Measurements from ENCODE around the gene DYSF.

DYSF gene

DNA sequence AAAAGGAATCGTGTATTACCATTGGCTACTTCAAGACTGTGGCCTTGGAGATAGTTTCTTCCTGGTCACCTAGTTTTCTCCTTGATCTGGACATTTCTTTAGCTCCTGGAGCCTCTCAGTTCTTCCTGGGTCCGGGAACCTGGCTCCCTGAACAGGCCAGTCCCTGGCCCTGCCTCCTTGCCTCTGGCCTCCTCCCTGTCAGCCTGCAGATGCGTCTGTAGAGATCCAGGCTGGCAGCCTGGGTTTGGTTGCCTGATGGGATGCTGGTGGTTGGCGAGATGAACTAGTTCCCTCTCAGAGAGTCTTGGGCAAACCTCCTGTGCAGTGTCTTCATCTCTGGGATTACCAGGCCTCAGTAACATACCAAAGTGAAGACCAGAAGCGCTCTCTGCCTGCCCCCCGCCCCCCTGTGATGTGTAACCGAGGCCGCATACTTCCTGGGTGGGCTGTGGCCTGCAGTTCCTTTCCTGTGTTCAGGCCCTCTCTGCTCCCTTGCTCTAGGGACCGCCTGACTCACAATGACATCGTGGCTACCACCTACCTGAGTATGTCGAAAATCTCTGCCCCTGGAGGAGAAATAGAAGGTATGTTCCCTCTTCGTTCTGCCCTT lies 85.4 kb downstream of the DYSF start:
- CTCF ChIA-PET: interaction anchor here (0.6 to 2.2 kb wide), 4 partner anchors 8 to 611 kb away, joined by 3 to 6 read pairs (median 4); no protein-coding TSS in a partner anchor
- WGBS (ENCODE audit: insufficient coverage): 85% methylated on average over 12 of the region's 12 CpGs
- no peak for DNase-seq
- Histone ChIP-seq H3K4me1 (ENCODE audit: control extremely low read depth in 1 of 4, control insufficient read depth in 4 of 4, insufficient read depth in 4 of 4, low read length in 3 of 4) (no peaks in the 10 kb centered on the region), H3K36me3 (ENCODE audit: control insufficient read depth in 4 of 4, insufficient read depth in 4 of 4, low read length in 3 of 4) (no peaks in the 10 kb centered on the region), H3K9me3 (ENCODE audit: control extremely low read depth in 1 of 5, control insufficient read depth in 4 of 5, insufficient read depth in 2 of 5, low read depth in 1 of 5, low read length in 4 of 5) (no peaks in the 10 kb centered on the region), H3K4me3 (ENCODE audit: control insufficient read depth in 1 of 7, extremely low read depth in 1 of 7, insufficient read depth in 4 of 7, low read depth in 2 of 7, low read length in 6 of 7) (no peak overlapping the region), H3K27me3 (replicated peaks in 2 of 5; ENCODE audit: control insufficient read depth in 4 of 5, insufficient read depth in 5 of 5, low read length in 4 of 5) (no peaks in the 10 kb centered on the region), H3K27ac (ENCODE audit: insufficient read depth in 1 of 2, low read depth in 1 of 2, low read length in 2 of 2, poor library complexity in 1 of 2, severe bottlenecking in 2 of 2) (no peak overlapping the region)
- POLR2A ChIA-PET: no interaction called here

GRCh38 chr2:71540818-71541217 lies 87.5 kb downstream of the DYSF start:
- POLR2A ChIA-PET: no interaction called here
- H3K36me3 ChIP-seq (ENCODE audit: control insufficient read depth in 4 of 4, insufficient read depth in 4 of 4, low read length in 3 of 4): no peaks in the 10 kb centered on the region
- WGBS (ENCODE audit: insufficient coverage): no CpG with 5 or more reads among the region's 1 CpG
- DNase-seq: no peak
- H3K4me3 ChIP-seq (ENCODE audit: control insufficient read depth in 1 of 7, extremely low read depth in 1 of 7, insufficient read depth in 4 of 7, low read depth in 2 of 7, low read length in 6 of 7): no peak overlapping the region
- H3K4me1 ChIP-seq (ENCODE audit: control extremely low read depth in 1 of 4, control insufficient read depth in 4 of 4, insufficient read depth in 4 of 4, low read length in 3 of 4): peaks cover 0 to 5% (median 4%) of the 10 kb centered on the region in 4 experiments
- no peak overlapping the region for H3K27ac ChIP-seq (ENCODE audit: insufficient read depth in 1 of 2, low read depth in 1 of 2, low read length in 2 of 2, poor library complexity in 1 of 2, severe bottlenecking in 2 of 2)
- CTCF ChIA-PET: interaction anchor here (1.2 kb wide), 1 partner anchor 15 kb away, joined by 4 read pairs; no protein-coding TSS in a partner anchor
- no peaks in the 10 kb centered on the region for H3K9me3 ChIP-seq (ENCODE audit: control extremely low read depth in 1 of 5, control insufficient read depth in 4 of 5, insufficient read depth in 2 of 5, low read depth in 1 of 5, low read length in 4 of 5)
- H3K27me3 ChIP-seq (replicated peaks in 2 of 5; ENCODE audit: control insufficient read depth in 4 of 5, insufficient read depth in 5 of 5, low read length in 4 of 5): peaks cover 0 to 1% (median 0%) of the 10 kb centered on the region in 5 experiments

GRCh38 chr2:71544919-71545571 lies 91.7 kb downstream of the DYSF start:
- POLR2A ChIA-PET: no interaction called here

DNA sequence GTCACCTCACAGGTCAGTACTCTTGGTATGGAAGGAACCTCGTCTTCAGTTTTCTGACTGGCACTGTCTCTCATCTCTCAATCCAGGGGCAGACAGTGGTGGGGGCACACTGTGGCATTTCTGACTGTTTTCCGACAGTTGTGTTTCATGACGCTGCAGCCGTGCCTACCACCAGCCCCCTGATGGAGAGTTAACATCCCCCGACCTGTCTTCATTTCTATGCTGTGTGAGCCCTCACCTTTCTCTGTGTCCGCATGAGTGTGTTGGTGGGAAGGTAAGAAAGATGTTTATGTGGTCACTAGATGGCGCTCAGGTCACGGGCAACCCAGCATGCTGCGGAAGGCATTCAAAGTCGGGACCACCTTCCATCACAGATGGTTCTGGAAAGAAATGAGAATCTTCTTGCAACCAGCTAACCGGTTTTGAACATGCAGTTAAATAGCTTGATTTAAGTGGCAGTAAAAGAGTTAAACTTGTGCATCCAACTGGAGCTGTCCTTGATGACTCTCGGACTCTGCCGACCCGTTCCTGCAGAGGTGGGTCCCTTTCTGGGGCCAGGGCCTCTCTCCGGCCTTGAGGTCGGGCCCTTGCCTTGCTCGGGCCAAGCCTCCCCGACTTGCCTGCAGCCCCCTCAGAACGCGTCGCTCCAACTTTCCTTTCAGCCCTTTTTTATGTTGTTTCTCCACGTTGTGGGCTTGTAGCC lies 92.4 kb downstream of the DYSF start:
- Histone ChIP-seq H3K27ac (ENCODE audit: insufficient read depth in 1 of 2, low read depth in 1 of 2, low read length in 2 of 2, poor library complexity in 1 of 2, severe bottlenecking in 2 of 2) (no peak overlapping the region), H3K4me3 (ENCODE audit: control insufficient read depth in 1 of 7, extremely low read depth in 1 of 7, insufficient read depth in 4 of 7, low read depth in 2 of 7, low read length in 6 of 7) (peak overlapping the region in 4 of 7 experiments; percentile 4 to 71 (median 53)), H3K36me3 (ENCODE audit: control insufficient read depth in 4 of 4, insufficient read depth in 4 of 4, low read length in 3 of 4) (no peaks in the 10 kb centered on the region), H3K4me1 (ENCODE audit: control extremely low read depth in 1 of 4, control insufficient read depth in 4 of 4, insufficient read depth in 4 of 4, low read length in 3 of 4) (peaks cover 0 to 5% (median 4%) of the 10 kb centered on the region in 4 experiments), H3K27me3 (replicated peaks in 2 of 5; ENCODE audit: control insufficient read depth in 4 of 5, insufficient read depth in 5 of 5, low read length in 4 of 5) (peaks cover 0 to 9% (median 0%) of the 10 kb centered on the region in 5 experiments), H3K9me3 (ENCODE audit: control extremely low read depth in 1 of 5, control insufficient read depth in 4 of 5, insufficient read depth in 2 of 5, low read depth in 1 of 5, low read length in 4 of 5) (no peaks in the 10 kb centered on the region)
- CTCF ChIA-PET: interaction anchor here (0.9 to 5.1 kb wide), 14 partner anchors 9 to 1060 kb away, joined by 3 to 52 read pairs (median 4); no protein-coding TSS in a partner anchor
- DNase-seq: peak; percentile 74 to 85 (median 79)
- WGBS (ENCODE audit: insufficient coverage): 56% methylated on average over 16 of the region's 22 CpGs
- POLR2A ChIA-PET: no interaction called here

More at GRCh38 chr2:71544919-71545571, 91.7 kb downstream of the DYSF start:
- CTCF ChIA-PET: interaction anchor here (0.7 to 5.1 kb wide), 16 partner anchors 9 to 1034 kb away, joined by 3 to 52 read pairs (median 4); no protein-coding TSS in a partner anchor
- WGBS (ENCODE audit: insufficient coverage): 51% methylated on average over 6 of the region's 9 CpGs
- Histone ChIP-seq H3K27ac (ENCODE audit: insufficient read depth in 1 of 2, low read depth in 1 of 2, low read length in 2 of 2, poor library complexity in 1 of 2, severe bottlenecking in 2 of 2) (no peak overlapping the region), H3K36me3 (ENCODE audit: control insufficient read depth in 4 of 4, insufficient read depth in 4 of 4, low read length in 3 of 4) (no peaks in the 10 kb centered on the region), H3K9me3 (ENCODE audit: control extremely low read depth in 1 of 5, control insufficient read depth in 4 of 5, insufficient read depth in 2 of 5, low read depth in 1 of 5, low read length in 4 of 5) (no peaks in the 10 kb centered on the region), H3K4me3 (ENCODE audit: control insufficient read depth in 1 of 7, extremely low read depth in 1 of 7, insufficient read depth in 4 of 7, low read depth in 2 of 7, low read length in 6 of 7) (peak overlapping the region in 4 of 7 experiments; percentile 4 to 71 (median 53)), H3K27me3 (replicated peaks in 2 of 5; ENCODE audit: control insufficient read depth in 4 of 5, insufficient read depth in 5 of 5, low read length in 4 of 5) (peaks cover 0 to 9% (median 0%) of the 10 kb centered on the region in 5 experiments), H3K4me1 (ENCODE audit: control extremely low read depth in 1 of 4, control insufficient read depth in 4 of 4, insufficient read depth in 4 of 4, low read length in 3 of 4) (peaks cover 0 to 5% (median 4%) of the 10 kb centered on the region in 4 experiments)
- no peak for DNase-seq

DNA sequence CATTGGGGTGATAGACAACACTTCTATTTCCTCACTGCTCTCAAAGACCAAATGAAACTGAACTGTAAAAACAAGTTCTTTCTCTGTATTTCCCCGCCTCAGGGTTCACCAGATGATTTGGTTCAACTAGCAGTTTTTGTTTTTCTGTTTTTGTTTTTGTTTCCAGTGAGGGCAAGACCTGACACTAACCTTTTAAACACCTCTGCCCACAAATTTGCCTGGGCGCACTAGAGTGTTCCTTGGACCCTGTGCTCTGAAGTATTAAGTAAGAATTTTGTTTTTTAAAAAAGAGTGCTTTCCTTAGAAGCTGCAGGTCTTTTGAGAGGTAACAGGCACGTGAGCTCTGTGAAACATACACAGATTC lies 92.9 kb downstream of the DYSF start:
- WGBS (ENCODE audit: insufficient coverage): no CpG with 5 or more reads among the region's 3 CpGs
- H3K4me3 ChIP-seq (ENCODE audit: control insufficient read depth in 1 of 7, extremely low read depth in 1 of 7, insufficient read depth in 4 of 7, low read depth in 2 of 7, low read length in 6 of 7): no peak overlapping the region
- CTCF ChIA-PET: interaction anchor here (1.0 to 5.1 kb wide), 13 partner anchors 9 to 1060 kb away, joined by 3 to 52 read pairs (median 4); no protein-coding TSS in a partner anchor
- no peaks in the 10 kb centered on the region for H3K36me3 ChIP-seq (ENCODE audit: control insufficient read depth in 4 of 4, insufficient read depth in 4 of 4, low read length in 3 of 4)
- peaks cover 0 to 5% (median 4%) of the 10 kb centered on the region in 4 experiments for H3K4me1 ChIP-seq (ENCODE audit: control extremely low read depth in 1 of 4, control insufficient read depth in 4 of 4, insufficient read depth in 4 of 4, low read length in 3 of 4)
- no peak overlapping the region for H3K27ac ChIP-seq (ENCODE audit: insufficient read depth in 1 of 2, low read depth in 1 of 2, low read length in 2 of 2, poor library complexity in 1 of 2, severe bottlenecking in 2 of 2)
- H3K27me3 ChIP-seq (replicated peaks in 2 of 5; ENCODE audit: control insufficient read depth in 4 of 5, insufficient read depth in 5 of 5, low read length in 4 of 5): peaks cover 0 to 9% (median 0%) of the 10 kb centered on the region in 5 experiments
- no peaks in the 10 kb centered on the region for H3K9me3 ChIP-seq (ENCODE audit: control extremely low read depth in 1 of 5, control insufficient read depth in 4 of 5, insufficient read depth in 2 of 5, low read depth in 1 of 5, low read length in 4 of 5)
- POLR2A ChIA-PET: no interaction called here
- no peak for DNase-seq

DNA sequence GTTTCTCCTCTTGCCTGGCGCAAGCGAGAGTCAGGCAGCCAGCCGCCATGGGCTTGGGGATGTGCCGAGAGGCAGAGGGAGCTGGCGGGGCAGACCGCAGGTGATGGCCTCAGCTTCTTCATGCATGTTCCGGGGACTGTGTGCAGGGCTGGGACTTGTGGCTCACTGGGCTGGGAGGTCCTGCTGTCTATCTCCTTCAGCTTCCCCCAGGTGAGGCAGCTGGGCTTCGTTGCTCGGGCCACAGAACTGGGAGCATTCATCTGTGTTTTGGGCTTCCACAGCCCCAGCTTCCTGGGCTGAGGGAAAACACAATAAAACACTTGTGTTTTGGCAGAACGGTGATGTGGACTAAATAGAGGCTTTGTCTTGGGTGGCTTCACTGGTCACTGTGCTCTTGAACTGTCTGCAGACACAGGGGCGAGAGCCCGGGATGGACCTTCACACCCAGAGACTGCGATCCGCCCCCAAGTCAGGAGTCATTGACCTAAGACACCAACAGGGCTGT lies 93.5 kb downstream of the DYSF start:
- Histone ChIP-seq H3K4me3 (ENCODE audit: control insufficient read depth in 1 of 7, extremely low read depth in 1 of 7, insufficient read depth in 4 of 7, low read depth in 2 of 7, low read length in 6 of 7) (no peak overlapping the region), H3K27ac (ENCODE audit: insufficient read depth in 1 of 2, low read depth in 1 of 2, low read length in 2 of 2, poor library complexity in 1 of 2, severe bottlenecking in 2 of 2) (no peak overlapping the region), H3K9me3 (ENCODE audit: control extremely low read depth in 1 of 5, control insufficient read depth in 4 of 5, insufficient read depth in 2 of 5, low read depth in 1 of 5, low read length in 4 of 5) (no peaks in the 10 kb centered on the region), H3K4me1 (ENCODE audit: control extremely low read depth in 1 of 4, control insufficient read depth in 4 of 4, insufficient read depth in 4 of 4, low read length in 3 of 4) (peaks cover 0 to 5% (median 4%) of the 10 kb centered on the region in 4 experiments), H3K27me3 (replicated peaks in 2 of 5; ENCODE audit: control insufficient read depth in 4 of 5, insufficient read depth in 5 of 5, low read length in 4 of 5) (peaks cover 0 to 9% (median 0%) of the 10 kb centered on the region in 5 experiments), H3K36me3 (ENCODE audit: control insufficient read depth in 4 of 4, insufficient read depth in 4 of 4, low read length in 3 of 4) (no peaks in the 10 kb centered on the region)
- POLR2A ChIA-PET: no interaction called here
- DNase-seq: no peak
- CTCF ChIA-PET: interaction anchor here (0.8 to 5.1 kb wide), 13 partner anchors 14 to 1068 kb away, joined by 3 to 52 read pairs (median 4); no protein-coding TSS in a partner anchor
- WGBS (ENCODE audit: insufficient coverage): 100% methylated on average over 12 of the region's 14 CpGs

Measured in common myeloid progenitor, CD34-positive (primary cell).